ENCODE results near the gene PERM1.
"Not testable (repeated sequence)": the region's sequence is repeated elsewhere in the genome, so short reads cannot be mapped to it uniquely, and the experiment has no call there.

The PERM1 gene, protein sequence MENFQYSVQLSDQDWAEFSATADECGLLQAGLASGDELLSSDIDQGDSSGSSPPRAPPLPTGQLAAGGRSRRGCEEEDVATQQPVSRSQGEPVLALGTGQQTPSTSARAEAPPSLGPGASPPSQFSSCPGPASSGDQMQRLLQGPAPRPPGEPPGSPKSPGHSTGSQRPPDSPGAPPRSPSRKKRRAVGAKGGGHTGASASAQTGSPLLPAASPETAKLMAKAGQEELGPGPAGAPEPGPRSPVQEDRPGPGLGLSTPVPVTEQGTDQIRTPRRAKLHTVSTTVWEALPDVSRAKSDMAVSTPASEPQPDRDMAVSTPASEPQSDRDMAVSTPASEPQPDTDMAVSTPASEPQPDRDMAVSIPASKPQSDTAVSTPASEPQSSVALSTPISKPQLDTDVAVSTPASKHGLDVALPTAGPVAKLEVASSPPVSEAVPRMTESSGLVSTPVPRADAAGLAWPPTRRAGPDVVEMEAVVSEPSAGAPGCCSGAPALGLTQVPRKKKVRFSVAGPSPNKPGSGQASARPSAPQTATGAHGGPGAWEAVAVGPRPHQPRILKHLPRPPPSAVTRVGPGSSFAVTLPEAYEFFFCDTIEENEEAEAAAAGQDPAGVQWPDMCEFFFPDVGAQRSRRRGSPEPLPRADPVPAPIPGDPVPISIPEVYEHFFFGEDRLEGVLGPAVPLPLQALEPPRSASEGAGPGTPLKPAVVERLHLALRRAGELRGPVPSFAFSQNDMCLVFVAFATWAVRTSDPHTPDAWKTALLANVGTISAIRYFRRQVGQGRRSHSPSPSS

DNA sequence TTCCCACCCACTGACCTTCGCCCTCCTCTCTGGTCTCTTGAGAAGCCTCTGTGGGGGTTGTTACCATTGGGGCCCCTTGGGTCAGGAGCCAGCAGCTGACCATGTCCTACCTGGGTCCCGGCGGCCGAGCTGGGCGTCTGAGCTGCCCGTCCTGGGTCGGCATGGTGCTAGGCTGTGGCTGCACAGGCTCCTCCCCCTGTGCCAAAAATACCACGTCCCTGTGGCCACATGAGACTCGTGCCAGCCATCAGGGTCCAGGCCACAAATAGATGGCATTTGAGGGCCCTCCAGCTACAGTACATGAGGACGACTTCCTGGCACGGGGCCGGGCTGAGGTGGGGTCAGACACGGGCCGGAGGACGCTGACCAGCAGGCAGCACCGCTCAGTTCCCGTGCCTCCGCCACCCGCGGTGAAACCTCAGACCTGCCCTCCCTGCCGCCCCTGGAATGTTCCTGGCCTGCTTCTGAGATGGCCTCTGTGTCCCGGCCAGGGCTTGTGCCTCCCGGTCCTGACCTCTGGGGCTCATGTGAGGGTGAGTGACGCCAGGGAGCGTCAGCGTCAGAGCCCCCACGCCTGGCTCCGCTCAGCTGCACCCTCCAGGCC is at the start of gene PERM1:
Gene PERM1, minus strand, starts transcription at position 139 of the 604 bp plus-strand sequence. CDS start 1,064 bp downstream, outside the sequence.
- Histone ChIP-seq H3K27ac (no peak within 1 kb of the TSS), H3K36me3 (no peaks in the 10 kb centered on the region), H3K27me3 (peaks cover 17 to 61% (median 30%) of the 10 kb centered on the region in 11 experiments), H3K9ac (peak within 1 kb of the TSS in 3 of 11 experiments; percentile 10 to 35 (median 15); a peak in 3 of 22 replicates), H3K9me3 (replicated peaks in 1 of 11) (0 out of 22 replicates have a peak, but pooled peaks cover 0 to 4% (median 0%) of the 10 kb centered on the region in 11 experiments), H3K4me1 (peaks cover 0 to 14% (median 11%) of the 10 kb centered on the region in 10 experiments; a peak in 12 of 20 replicates), H3K4me2 (peak within 1 kb of the TSS in 8 of 11 experiments; percentile 24 to 60 (median 51); a peak in 15 of 22 replicates), H3K4me3 (no peak within 1 kb of the TSS), H4K20me1 (peaks cover 0 to 22% (median 0%) of the 10 kb centered on the region in 11 experiments; a peak in 4 of 22 replicates)
- no peak for TF ChIP-seq Cebpa-rat (IDR thresholded peaks at IDR 0.05)

DNA sequence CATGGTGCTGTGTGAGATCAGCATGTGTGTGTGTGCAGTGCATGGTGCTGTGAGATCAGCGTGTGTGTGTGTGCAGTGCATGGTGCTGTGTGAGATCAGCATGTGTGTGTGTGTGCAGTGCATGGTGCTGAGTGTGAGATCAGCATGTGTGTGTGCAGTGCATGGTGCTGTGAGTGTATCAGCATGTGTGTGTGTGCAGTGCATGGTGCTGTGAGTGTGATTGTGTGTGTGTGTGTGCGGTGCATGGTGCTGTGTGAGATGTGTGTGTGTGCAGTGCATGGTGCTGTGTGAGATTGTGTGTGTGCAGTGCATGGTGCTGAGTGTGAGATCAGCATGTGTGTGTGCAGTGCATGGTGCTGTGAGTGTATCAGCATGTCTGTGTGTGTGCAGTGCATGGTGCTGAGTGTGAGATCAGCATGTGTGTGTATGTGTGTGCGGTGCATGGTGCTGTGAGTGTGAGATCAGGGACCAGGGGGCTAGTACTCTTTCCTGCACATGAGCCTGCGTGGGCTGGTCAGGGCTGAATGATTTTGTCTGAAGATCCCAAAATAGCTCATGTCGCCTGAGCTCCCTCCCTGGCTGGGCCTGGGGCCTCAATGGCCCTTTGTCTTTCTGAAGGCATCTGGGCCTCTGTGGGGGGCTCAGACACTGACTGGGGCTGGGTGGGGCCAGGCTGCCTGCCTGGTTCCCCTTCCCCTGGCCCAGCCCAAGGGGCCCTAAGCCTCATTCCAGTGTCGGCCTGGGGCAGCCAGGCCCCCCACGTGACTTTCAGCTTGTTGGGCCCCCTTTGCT is 49.2 kb upstream of the PERM1 start:
- Histone ChIP-seq H4K20me1 (peaks cover 49 to 75% (median 56%) of the 10 kb centered on the region in 11 experiments; a peak in 21 of 22 replicates), H3K27ac (peak overlapping the region in 3 of 11 experiments; percentile 49 to 53 (median 51); a peak in 4 of 22 replicates), H3K4me1 (peaks cover 45 to 74% (median 68%) of the 10 kb centered on the region in 10 experiments), H3K9ac (peak overlapping the region in 3 of 11 experiments; percentile 56 to 58 (median 57); a peak in 6 of 22 replicates), H3K4me2 (peak overlapping the region; percentile 92 to 100 (median 99)), H3K27me3 (peaks cover 22 to 58% (median 27%) of the 10 kb centered on the region in 11 experiments)
- not testable (repeated sequence) for H3K4me3 ChIP-seq; H3K36me3 ChIP-seq; H3K9me3 ChIP-seq (replicated peaks in 1 of 11)

DNA sequence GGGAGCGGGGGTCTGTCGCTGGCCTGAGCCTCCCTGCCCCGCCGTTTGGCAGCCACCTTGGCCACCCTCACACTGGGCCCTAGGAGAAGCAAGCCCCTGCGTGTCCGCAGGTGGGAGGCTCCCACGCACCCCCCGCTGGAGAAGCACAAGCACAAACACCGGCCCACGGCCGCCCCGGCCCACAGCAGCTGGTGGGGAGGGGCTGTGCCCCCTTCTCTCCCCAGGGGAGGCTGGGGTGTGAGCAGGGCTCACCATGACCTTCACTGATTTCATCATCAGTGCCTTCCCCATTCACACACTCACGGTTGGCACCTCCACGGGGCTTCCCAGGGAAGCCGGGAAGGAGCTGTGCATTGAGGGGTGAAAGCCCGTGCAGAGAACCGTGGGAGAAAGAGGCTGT is 45.9 kb upstream of the PERM1 start:
- H3K27ac ChIP-seq: peak overlapping the region in 4 of 11 experiments; percentile 14 to 40 (median 20); a peak in 4 of 22 replicates
- H3K9ac ChIP-seq: peak overlapping the region in 3 of 11 experiments; percentile 36 to 58 (median 50); a peak in 6 of 22 replicates
- peak overlapping the region; percentile 64 to 97 (median 86) for H3K4me2 ChIP-seq
- no peaks in the 10 kb centered on the region for H3K9me3 ChIP-seq (replicated peaks in 1 of 11)
- TF ChIP-seq Cebpa-rat (IDR thresholded peaks at IDR 0.05): peak in 2 of 11 experiments; percentile 53 to 55; a peak in 3 of 22 replicates
- peaks cover 0 to 29% (median 2%) of the 10 kb centered on the region in 11 experiments; a peak in 8 of 22 replicates for H3K27me3 ChIP-seq
- H3K4me1 ChIP-seq: peaks cover 51 to 83% (median 77%) of the 10 kb centered on the region in 10 experiments
- peaks cover 31 to 77% (median 49%) of the 10 kb centered on the region in 11 experiments; a peak in 21 of 22 replicates for H4K20me1 ChIP-seq
- no peaks in the 10 kb centered on the region for H3K36me3 ChIP-seq
- H3K4me3 ChIP-seq: no peak overlapping the region; a peak in 2 of 20 replicates

DNA sequence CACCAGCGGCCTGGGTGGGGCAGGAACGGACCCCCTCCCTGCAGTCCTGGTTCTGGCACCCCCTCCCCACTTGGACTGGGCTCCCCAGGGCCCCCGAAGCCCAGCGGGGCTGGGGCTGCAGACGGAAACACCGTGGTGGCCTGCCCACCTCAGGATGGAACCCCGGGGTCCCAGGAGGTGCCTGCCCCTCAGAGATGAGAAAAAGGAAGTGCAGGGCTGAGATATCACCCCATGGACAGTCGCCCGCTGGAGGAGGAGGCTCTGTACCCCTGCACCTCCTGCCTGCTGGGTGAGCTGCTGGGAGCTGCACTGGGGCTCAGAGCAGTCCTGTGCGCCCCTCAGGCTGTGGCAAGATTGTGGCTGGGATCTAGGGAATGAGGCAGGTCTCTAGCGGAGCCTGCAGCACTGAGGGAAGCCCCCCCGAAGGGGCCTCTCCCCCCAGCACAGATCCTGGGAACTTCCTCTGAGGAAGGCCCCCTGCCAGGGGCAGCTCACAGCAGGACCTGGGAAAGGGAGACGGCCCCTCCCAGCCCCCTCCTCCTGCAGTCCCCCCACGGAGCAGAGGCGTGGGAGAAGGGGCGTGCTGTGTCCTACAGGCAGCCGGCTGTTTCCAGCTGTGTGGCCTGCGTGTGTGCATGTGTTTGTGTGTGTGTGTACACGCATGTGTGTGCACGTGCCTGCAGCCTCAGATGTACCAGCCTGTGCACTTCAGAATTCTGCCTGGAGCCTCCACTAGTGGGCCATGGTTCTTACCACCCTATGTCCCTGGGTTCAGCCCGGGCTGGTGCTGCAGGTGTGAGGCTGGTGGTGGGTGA is 44.9 kb upstream of the PERM1 start:
- H3K4me1 ChIP-seq: peaks cover 52 to 83% (median 77%) of the 10 kb centered on the region in 10 experiments
- no peaks in the 10 kb centered on the region for H3K36me3 ChIP-seq
- H3K4me2 ChIP-seq: peak overlapping the region; percentile 64 to 97 (median 86)
- no peak for TF ChIP-seq Cebpa-rat (IDR thresholded peaks at IDR 0.05)
- H3K9me3 ChIP-seq (replicated peaks in 1 of 11): no peaks in the 10 kb centered on the region
- H3K27ac ChIP-seq: no peak overlapping the region
- peaks cover 21 to 77% (median 44%) of the 10 kb centered on the region in 11 experiments; a peak in 21 of 22 replicates for H4K20me1 ChIP-seq
- no peak overlapping the region; a peak in 1 of 20 replicates for H3K4me3 ChIP-seq
- peak overlapping the region in 2 of 11 experiments; percentile 36 to 50; a peak in 1 of 22 replicates for H3K9ac ChIP-seq
- H3K27me3 ChIP-seq: peaks cover 0 to 22% (median 2%) of the 10 kb centered on the region in 11 experiments; a peak in 8 of 22 replicates

DNA sequence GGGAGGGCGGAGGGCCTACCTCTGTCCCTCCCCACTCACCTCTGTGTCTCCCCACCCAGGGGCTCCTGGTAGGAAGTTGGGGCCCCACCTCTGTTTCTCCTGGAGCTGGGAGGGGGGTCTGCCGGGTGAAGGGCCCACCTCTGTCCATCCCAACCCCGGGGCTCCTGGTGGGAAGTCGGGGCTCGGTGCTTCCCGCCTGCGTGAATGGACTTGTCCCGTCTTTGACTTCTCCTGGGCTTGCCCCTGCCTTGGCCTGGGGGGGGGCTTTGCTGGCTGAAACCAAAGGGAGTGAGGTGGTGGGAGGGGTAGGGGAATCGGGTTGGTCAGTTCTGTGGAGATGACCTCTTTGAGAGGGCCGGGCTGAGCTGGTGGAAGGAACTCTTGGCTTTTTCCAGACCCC is 43.8 kb upstream of the PERM1 start:
- Histone ChIP-seq H3K9me3 (replicated peaks in 1 of 11) (no peaks in the 10 kb centered on the region), H3K27me3 (peaks cover 7 to 29% (median 13%) of the 10 kb centered on the region in 11 experiments; a peak in 20 of 22 replicates), H3K4me3 (no peak overlapping the region), H3K27ac (no peak overlapping the region), H3K4me1 (peaks cover 53 to 83% (median 77%) of the 10 kb centered on the region in 10 experiments), H3K4me2 (peak overlapping the region in 10 of 11 experiments; percentile 64 to 97 (median 89); a peak in 17 of 22 replicates), H3K9ac (no peak overlapping the region), H3K36me3 (no peaks in the 10 kb centered on the region), H4K20me1 (peaks cover 19 to 76% (median 41%) of the 10 kb centered on the region in 11 experiments; a peak in 19 of 22 replicates)
- no peak for TF ChIP-seq Cebpa-rat (IDR thresholded peaks at IDR 0.05)

DNA sequence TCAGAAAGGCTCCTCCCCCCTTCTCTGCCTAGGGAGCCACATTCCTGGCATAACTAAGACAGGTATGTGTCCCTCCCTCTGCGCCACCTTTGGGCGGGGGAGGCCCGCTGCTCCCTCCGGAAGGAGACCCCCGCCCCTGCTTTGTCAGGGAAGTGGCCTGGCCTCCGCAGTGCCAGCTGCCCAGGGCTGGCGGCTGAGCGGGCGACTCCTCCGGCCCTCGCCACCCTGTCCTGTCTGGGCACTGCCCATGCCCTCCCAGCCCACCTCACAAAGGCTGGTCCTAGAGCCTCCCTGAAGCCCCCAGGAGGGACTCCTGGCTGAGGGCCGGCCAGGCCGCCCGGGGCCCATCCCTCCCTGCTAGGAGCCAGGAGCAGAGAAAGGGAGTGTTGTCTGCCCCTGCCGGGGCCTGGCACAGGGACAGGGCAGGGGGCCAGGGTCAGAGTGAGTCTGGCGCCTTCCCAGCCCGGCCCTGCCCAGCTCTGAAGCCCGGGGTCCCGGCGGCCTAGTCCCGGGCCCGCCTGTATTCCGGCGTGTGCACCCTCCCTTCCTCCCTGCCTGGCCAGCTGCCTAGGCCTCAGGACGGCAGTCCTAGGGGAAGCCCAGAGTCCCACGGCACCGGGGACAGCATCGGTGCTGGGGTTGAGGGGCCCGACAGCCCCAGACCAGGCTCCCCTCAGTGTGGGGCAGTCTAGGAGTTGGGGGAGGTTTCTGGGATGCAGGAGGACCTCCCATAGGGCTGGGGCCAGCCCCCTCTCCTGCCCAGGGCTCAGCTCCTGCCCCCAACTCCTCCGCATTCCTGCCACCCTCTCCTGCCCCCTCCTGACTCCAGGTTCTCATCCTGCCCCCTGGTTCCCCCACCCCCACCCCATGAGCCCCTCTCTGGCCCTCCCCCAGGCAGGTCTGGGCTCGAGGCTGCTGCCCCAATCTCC is 43.1 kb upstream of the PERM1 start:
- H3K4me1 ChIP-seq: peaks cover 53 to 76% (median 75%) of the 10 kb centered on the region in 10 experiments
- no peak overlapping the region for H3K9ac ChIP-seq
- no peak overlapping the region for H3K27ac ChIP-seq
- H3K4me3 ChIP-seq: no peak overlapping the region
- H3K36me3 ChIP-seq: no peaks in the 10 kb centered on the region
- no peak for TF ChIP-seq Cebpa-rat (IDR thresholded peaks at IDR 0.05)
- H3K4me2 ChIP-seq: peak overlapping the region in 9 of 11 experiments; percentile 89 to 99 (median 97); a peak in 15 of 22 replicates
- no peaks in the 10 kb centered on the region for H3K9me3 ChIP-seq (replicated peaks in 1 of 11)
- H3K27me3 ChIP-seq: peaks cover 12 to 29% (median 17%) of the 10 kb centered on the region in 11 experiments; a peak in 20 of 22 replicates
- H4K20me1 ChIP-seq: peaks cover 19 to 76% (median 41%) of the 10 kb centered on the region in 11 experiments; a peak in 19 of 22 replicates

Measured in BLaER1 treated with 17β-estradiol and CSF1 and Interleukin-3, amounts not matched to agents 10 nM and 100 nM (cell line).